Raji (cell line): Measurements from ENCODE around the gene MYO1G.

Experiments used
- POLR2A ChIP-seq: IDR thresholded peaks from 2 replicates; pipeline ENCODE4 v1.6.1; 2011; ENCODE audit warnings: low read depth, low read length, control low read depth; ENCODE audit not compliant: insufficient read depth

Gene MYO1G

GRCh38 chr7:44965937-44966730 lies 12.7 kb downstream of the MYO1G start:
- TF ChIP-seq POLR2A, result no peak

GRCh38 chr7:44965441-44965903 lies 13.3 kb downstream of the MYO1G start:
- no peak for TF ChIP-seq POLR2A

GRCh38 chr7:44964831-44965440 lies 13.9 kb downstream of the MYO1G start:
- TF ChIP-seq POLR2A, result no peak

- no peak for TF ChIP-seq POLR2A
These were observed 14.4 kb downstream of the MYO1G start for GRCh38 chr7:44964384-44964830.

GRCh38 chr7:44963364-44964290 lies 15.2 kb downstream of the MYO1G start:
- no peak for TF ChIP-seq POLR2A

GRCh38 chr7:44962483-44963251 lies 16.1 kb downstream of the MYO1G start:
- no peak for TF ChIP-seq POLR2A

GRCh38 chr7:44961844-44962482 lies 16.9 kb downstream of the MYO1G start:
- TF ChIP-seq POLR2A, result no peak

- peak; percentile 17; the same call in 1 of the 2 replicates for TF ChIP-seq POLR2A
These were observed 18.7 kb downstream of the MYO1G start for GRCh38 chr7:44960011-44960580.

- no peak for TF ChIP-seq POLR2A
These were observed 19.3 kb downstream of the MYO1G start for GRCh38 chr7:44959433-44959951.

GRCh38 chr7:44958645-44959344 lies 20.0 kb downstream of the MYO1G start:
- no peak for TF ChIP-seq POLR2A

GRCh38 chr7:44956157-44956766 lies 22.6 kb downstream of the MYO1G start:
- no peak for TF ChIP-seq POLR2A

GRCh38 chr7:44955733-44956132 lies 23.1 kb downstream of the MYO1G start:
- TF ChIP-seq POLR2A, result no peak
